Measurements from ENCODE around the gene FITM2. TPM values are rescaled to one million over a fixed set of nuclear protein-coding genes. Genes with fewer than 3 reads are reported as not detected.

The FITM2 gene
- total RNA-seq, 2 donors from 2014 or later, result 7.0 to 17.1 TPM

DNA sequence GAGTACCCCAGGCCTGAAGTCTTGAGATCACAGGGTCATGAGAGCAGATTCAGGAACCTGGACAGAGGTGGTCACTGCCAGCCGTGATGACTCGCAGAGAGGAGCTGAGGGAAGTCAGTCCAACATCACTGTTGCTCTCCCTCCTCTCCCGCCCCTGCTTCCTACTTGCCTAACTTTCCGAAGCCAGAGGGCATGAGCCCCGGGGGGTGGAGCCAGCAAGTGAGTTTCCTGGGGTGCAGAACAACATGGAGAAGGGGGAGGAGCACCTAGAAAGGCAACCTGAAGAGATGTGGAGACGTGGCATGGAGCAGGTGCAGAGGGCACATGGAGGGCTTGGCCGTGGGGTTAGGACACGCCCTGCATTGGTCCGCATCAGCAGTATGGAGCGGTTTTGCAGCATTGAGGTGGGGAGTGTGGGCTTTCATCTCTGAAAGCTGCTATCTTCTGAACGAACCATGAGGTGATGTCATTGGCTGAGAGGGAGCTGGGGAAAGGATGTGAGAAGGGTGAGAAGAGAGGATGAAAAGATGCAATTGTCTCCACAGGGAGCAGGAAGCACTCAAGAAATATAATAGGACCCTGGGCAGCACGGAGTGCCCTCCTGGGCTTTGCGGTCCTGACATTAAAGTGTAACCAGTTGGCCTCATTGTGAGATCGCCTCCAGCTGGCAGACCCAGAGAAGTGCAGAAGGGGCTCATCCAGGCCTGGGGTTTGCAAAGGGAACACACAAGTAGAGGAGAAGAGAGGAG is 38.9 kb downstream of the FITM2 start:
- WGBS, 2 donors, result 75 to 84% methylated on average over 14 of the region's 14 CpGs
- H3K4me1 ChIP-seq, result no peaks in the 10 kb centered on the region
- no peak for ATAC-seq

DNA sequence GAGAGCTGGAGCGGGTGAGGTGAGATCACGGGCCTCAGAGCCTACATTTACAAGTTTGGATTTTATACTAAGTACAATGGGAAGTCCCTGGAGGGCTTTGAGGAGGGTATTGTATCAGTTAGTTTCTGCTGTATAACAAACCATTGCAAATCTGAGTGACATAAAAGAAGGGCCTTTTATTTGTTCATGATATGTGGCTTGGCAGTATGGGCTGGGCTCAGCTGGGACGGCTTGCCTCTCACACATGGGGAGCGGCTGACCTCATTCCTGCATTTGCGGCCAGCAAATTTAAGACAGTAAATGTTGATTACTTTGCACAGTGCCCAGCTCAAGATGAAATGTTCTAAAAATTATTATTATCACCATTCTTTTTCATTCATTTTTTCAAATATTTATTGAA is 42.2 kb downstream of the FITM2 start:
- Histone ChIP-seq H3K4me3 (no peak overlapping the region), H3K27me3 (no peaks in the 10 kb centered on the region), H3K4me1 (no peaks in the 10 kb centered on the region), H3K27ac (no peak overlapping the region), H3K9me3 (no peaks in the 10 kb centered on the region), H3K36me3 (replicated peaks in 1 of 2; ENCODE audit: insufficient read depth in 1 of 2, low read depth in 2 of 2) (no peaks in the 10 kb centered on the region)
- intact Hi-C loops (cut with DNase I), result no loop called here
- no peak for TF ChIP-seq POLR2A (IDR thresholded peaks at IDR 0.05)
- TF ChIP-seq, protein P1, sequence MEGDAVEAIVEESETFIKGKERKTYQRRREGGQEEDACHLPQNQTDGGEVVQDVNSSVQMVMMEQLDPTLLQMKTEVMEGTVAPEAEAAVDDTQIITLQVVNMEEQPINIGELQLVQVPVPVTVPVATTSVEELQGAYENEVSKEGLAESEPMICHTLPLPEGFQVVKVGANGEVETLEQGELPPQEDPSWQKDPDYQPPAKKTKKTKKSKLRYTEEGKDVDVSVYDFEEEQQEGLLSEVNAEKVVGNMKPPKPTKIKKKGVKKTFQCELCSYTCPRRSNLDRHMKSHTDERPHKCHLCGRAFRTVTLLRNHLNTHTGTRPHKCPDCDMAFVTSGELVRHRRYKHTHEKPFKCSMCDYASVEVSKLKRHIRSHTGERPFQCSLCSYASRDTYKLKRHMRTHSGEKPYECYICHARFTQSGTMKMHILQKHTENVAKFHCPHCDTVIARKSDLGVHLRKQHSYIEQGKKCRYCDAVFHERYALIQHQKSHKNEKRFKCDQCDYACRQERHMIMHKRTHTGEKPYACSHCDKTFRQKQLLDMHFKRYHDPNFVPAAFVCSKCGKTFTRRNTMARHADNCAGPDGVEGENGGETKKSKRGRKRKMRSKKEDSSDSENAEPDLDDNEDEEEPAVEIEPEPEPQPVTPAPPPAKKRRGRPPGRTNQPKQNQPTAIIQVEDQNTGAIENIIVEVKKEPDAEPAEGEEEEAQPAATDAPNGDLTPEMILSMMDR (IDR thresholded peaks at IDR 0.05), result no peak
- WGBS, 2 donors, result 88 to 96% methylated on average over 5 of the region's 5 CpGs
- ATAC-seq, result no peak
- DNase-seq, result no peak

More for the DNA sequence above, 38.9 kb downstream of the FITM2 start:
- no peaks in the 10 kb centered on the region for H3K36me3 ChIP-seq (replicated peaks in 1 of 2; ENCODE audit: insufficient read depth in 1 of 2, low read depth in 2 of 2)
- no peaks in the 10 kb centered on the region for H3K9me3 ChIP-seq
- intact Hi-C loops (cut with DNase I), result no loop called here
- no peak overlapping the region for H3K27ac ChIP-seq
- DNase-seq, result no peak
- TF ChIP-seq POLR2A (IDR thresholded peaks at IDR 0.05), result no peak
- TF ChIP-seq, protein P1 (IDR thresholded peaks at IDR 0.05), result no peak
- no peak overlapping the region for H3K4me3 ChIP-seq
- no peaks in the 10 kb centered on the region for H3K27me3 ChIP-seq

DNA sequence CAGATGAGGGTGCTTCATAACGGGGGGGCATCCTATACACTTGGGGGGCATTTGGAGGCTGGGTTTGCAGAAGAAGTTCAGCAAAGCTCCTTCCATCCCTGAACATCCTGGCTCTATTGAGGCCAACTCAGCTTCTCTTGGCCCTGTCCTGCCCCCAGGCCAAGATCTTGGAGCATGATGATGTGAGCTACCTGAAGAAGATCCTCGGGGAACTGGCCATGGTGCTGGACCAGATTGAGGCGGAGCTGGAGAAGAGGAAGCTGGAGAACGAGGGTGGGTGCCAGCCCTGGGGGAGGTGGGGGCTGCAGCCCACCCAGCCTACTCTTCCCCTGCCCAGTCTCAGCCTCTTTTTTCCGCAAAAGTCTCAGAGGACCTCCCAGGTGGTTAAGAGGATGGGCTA is 46.7 kb downstream of the FITM2 start:
- intact Hi-C loops (cut with DNase I), result no loop called here
- DNase-seq, result no peak
- ATAC-seq, result no peak
- Histone ChIP-seq H3K4me3 (no peak overlapping the region), H3K27me3 (no peaks in the 10 kb centered on the region), H3K36me3 (replicated peaks in 1 of 2; ENCODE audit: insufficient read depth in 1 of 2, low read depth in 2 of 2) (no peaks in the 10 kb centered on the region), H3K27ac (no peak overlapping the region), H3K4me1 (no peaks in the 10 kb centered on the region), H3K9me3 (no peaks in the 10 kb centered on the region)
- WGBS, 2 donors, result 73 to 84% methylated on average over 4 to 5 of the region's 5 CpGs
- no peak for TF ChIP-seq POLR2A (IDR thresholded peaks at IDR 0.05)
- TF ChIP-seq, protein P1 (IDR thresholded peaks at IDR 0.05), result no peak

DNA sequence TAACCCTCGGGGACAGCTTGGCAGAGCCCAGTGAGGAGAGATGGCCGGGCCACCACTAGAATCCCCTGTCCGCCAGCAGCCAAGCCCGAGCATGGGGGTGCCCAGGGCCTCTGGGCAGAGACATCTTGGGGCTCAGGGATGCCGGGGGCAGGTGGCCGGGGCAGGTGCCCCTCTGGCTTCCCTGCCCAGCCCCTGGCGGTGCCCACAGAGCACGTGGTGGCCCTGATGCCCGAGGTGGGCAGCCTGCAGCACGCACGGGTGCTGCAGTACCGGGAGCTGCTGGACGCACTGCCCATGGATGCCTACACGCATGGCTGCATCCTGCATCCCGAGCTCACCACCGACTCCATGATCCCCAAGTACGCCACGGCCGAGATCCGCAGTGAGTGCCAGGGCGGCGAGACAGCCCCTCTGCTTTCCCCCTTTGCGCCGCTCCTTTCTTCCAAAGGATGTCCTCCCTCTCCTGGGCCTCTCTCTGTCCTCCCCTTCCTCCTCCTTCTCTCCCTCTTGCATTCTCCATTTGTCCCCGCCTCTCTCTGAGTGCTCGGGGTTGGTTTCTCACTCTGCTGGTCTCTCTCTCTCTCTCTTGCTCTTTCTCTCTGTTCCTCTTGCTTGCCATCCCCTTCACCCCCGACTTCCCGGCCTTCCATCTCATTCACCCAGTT is 52.6 kb downstream of the FITM2 start:
- intact Hi-C loops (cut with DNase I), result no loop called here
- TF ChIP-seq, protein P1 (IDR thresholded peaks at IDR 0.05), result no peak
- no peak for TF ChIP-seq POLR2A (IDR thresholded peaks at IDR 0.05)
- ATAC-seq (no peak), DNase-seq (no peak)
- Histone ChIP-seq H3K9me3 (no peaks in the 10 kb centered on the region), H3K27me3 (no peaks in the 10 kb centered on the region), H3K4me3 (no peak overlapping the region), H3K27ac (no peak overlapping the region), H3K36me3 (replicated peaks in 1 of 2; ENCODE audit: insufficient read depth in 1 of 2, low read depth in 2 of 2) (no peaks in the 10 kb centered on the region), H3K4me1 (no peaks in the 10 kb centered on the region)
- 89 to 93% methylated on average over 15 to 26 of the region's 28 CpGs for WGBS, 2 donors
